Astrocyte (in vitro differentiated cells and primary cell): ENCODE measurements around the gene PNKP. TPM values are rescaled to one million over a fixed set of nuclear protein-coding genes. Genes with fewer than 3 reads are reported as not detected.

Experiments used
- DNase-seq: peaks from one replicate; pipeline ENCODE4 v3.0.0-alpha.2; 2010; ENCODE audit warnings: low read depth
- FAIRE-seq: peaks from 2 replicates; lab custom pipeline; 2011; peaks lifted over from hg19 to GRCh38; lab: Jason Lieb, UNC
- H2AFZ ChIP-seq: 2 replicates; pipeline ENCODE4 v1.6.0; 2012; ENCODE audit warnings: low read depth, low read length, inconsistent platforms
- H3K27ac ChIP-seq: 2 replicates; pipeline ENCODE4 v1.5.1; 2011; ENCODE audit warnings: low read depth, low read length, inconsistent platforms
- H3K27me3 ChIP-seq: 2 replicates; pipeline ENCODE4 v1.6.0; 2011; ENCODE audit warnings: low read length, inconsistent platforms; ENCODE audit not compliant: insufficient read depth
- H3K36me3 ChIP-seq: 2 replicates; pipeline ENCODE4 v1.5.1; 2011; ENCODE audit warnings: low read length, inconsistent platforms; ENCODE audit not compliant: insufficient read depth
- H3K4me1 ChIP-seq: 2 replicates; pipeline ENCODE4 v1.5.1; 2011; ENCODE audit warnings: low read length, inconsistent platforms; ENCODE audit not compliant: insufficient read depth
- H3K4me2 ChIP-seq: 2 replicates; pipeline ENCODE4 v1.6.0; 2012; ENCODE audit warnings: low read length, inconsistent platforms
- H3K4me3 ChIP-seq: 2 replicates; pipeline ENCODE4 v1.5.1; 2011; ENCODE audit warnings: low read depth, mild to moderate bottlenecking, low read length, inconsistent platforms; ENCODE audit not compliant: insufficient read depth
- H3K79me2 ChIP-seq: 2 replicates; pipeline ENCODE4 v1.6.0; 2012; ENCODE audit warnings: mild to moderate bottlenecking, low read length, inconsistent platforms; ENCODE audit not compliant: insufficient read depth
- H3K9ac ChIP-seq: 2 replicates; pipeline ENCODE4 v1.6.0; 2012; ENCODE audit warnings: mild to moderate bottlenecking, low read length, inconsistent platforms
- H3K9me3 ChIP-seq: 2 replicates; pipeline ENCODE4 v1.5.1; 2012; ENCODE audit warnings: low read depth, mild to moderate bottlenecking, low read length, inconsistent platforms; ENCODE audit not compliant: insufficient read depth
- H4K20me1 ChIP-seq: 2 replicates; pipeline ENCODE4 v1.6.0; 2012; ENCODE audit warnings: low read length, inconsistent platforms; ENCODE audit not compliant: insufficient read depth
- H3K27ac Mint-ChIP-seq: one replicate; pipeline ENCODE4 v1.8.0; 2021; ENCODE audit warnings: mild to moderate bottlenecking, mixed read lengths; ENCODE audit not compliant: unreplicated experiment
- H3K27me3 Mint-ChIP-seq: one replicate; pipeline ENCODE4 v1.8.0; 2021; ENCODE audit warnings: low read depth, mixed read lengths; ENCODE audit not compliant: unreplicated experiment
- H3K36me3 Mint-ChIP-seq: one replicate; pipeline ENCODE4 v1.8.0; 2021; ENCODE audit warnings: low read depth, mixed read lengths; ENCODE audit not compliant: unreplicated experiment
- H3K4me1 Mint-ChIP-seq: one replicate; pipeline ENCODE4 v1.8.0; 2021; ENCODE audit warnings: low read depth, mixed read lengths; ENCODE audit not compliant: unreplicated experiment
- H3K4me3 Mint-ChIP-seq: one replicate; pipeline ENCODE4 v1.8.0; 2021; ENCODE audit warnings: mild to moderate bottlenecking, moderate library complexity, mixed read lengths; ENCODE audit not compliant: unreplicated experiment
- H3K9me3 Mint-ChIP-seq: one replicate; pipeline ENCODE4 v1.8.0; 2021; ENCODE audit warnings: mild to moderate bottlenecking, mixed read lengths; ENCODE audit not compliant: unreplicated experiment
- EZH2 ChIP-seq: IDR thresholded peaks from 2 replicates; pipeline ENCODE4 v1.6.1; 2012; ENCODE audit warnings: mild to moderate bottlenecking, low read length, inconsistent platforms; ENCODE audit not compliant: insufficient read depth
- total RNA-seq: library from RNA; stranded (reverse); gene quantifications from 2 replicates; pipeline ENCODE4 v1.2.1, GENCODE V29; 2021
- TF ChIP-seq, protein P1 (sequence below): IDR thresholded peaks from 2 replicates; pipeline ENCODE4 v1.5.1; 2011; ENCODE audit warnings: low read depth, mild to moderate bottlenecking, inconsistent platforms, low read length, moderate library complexity; ENCODE audit not compliant: insufficient read depth

Gene PNKP
- total RNA-seq, 1 donor from 2014 or later, result 54.8 TPM

DNA sequence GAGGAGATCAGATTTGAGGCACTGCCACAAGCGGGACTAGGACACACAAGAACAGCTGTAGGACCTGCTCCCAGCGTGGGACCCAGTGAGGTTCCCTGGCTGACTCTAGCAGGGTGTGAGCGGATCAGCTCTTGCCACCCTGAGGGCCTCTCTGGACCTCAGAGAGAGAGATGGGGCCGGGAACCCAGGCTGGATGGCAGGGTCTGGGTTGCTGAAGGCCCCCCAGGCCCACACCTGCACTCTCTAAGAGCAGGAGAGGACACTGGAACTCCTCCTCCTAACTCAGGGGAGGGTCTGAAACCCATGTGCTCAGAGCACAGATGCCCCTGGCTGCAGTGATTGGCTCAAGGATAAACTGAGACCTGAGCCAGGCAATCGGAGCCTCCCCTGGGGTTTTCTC, 42.8 kb upstream of the PNKP start:
- H3K36me3 ChIP-seq, result peaks cover 14% of the 10 kb centered on the region
- H3K9me3 Mint-ChIP-seq, result no peaks in the 10 kb centered on the region
- H3K4me3 ChIP-seq, result no peak overlapping the region
- H3K27ac Mint-ChIP-seq, result no peak overlapping the region
- H2AFZ ChIP-seq, result no peak overlapping the region
- no peaks in the 10 kb centered on the region for H3K27me3 Mint-ChIP-seq
- no peak for DNase-seq
- no peaks in the 10 kb centered on the region for H3K27me3 ChIP-seq
- FAIRE-seq, result no peak
- no peaks in the 10 kb centered on the region for H3K9me3 ChIP-seq
- H3K36me3 Mint-ChIP-seq, result peaks cover 28% of the 10 kb centered on the region
- H3K4me1 ChIP-seq, result no peaks in the 10 kb centered on the region
- peaks cover 10% of the 10 kb centered on the region for H3K4me1 Mint-ChIP-seq
- H3K9ac ChIP-seq, result no peak overlapping the region
- H3K27ac ChIP-seq, result no peak overlapping the region
- H3K4me3 Mint-ChIP-seq, result no peak overlapping the region
- no peak overlapping the region for H3K4me2 ChIP-seq
- TF ChIP-seq, protein P1, sequence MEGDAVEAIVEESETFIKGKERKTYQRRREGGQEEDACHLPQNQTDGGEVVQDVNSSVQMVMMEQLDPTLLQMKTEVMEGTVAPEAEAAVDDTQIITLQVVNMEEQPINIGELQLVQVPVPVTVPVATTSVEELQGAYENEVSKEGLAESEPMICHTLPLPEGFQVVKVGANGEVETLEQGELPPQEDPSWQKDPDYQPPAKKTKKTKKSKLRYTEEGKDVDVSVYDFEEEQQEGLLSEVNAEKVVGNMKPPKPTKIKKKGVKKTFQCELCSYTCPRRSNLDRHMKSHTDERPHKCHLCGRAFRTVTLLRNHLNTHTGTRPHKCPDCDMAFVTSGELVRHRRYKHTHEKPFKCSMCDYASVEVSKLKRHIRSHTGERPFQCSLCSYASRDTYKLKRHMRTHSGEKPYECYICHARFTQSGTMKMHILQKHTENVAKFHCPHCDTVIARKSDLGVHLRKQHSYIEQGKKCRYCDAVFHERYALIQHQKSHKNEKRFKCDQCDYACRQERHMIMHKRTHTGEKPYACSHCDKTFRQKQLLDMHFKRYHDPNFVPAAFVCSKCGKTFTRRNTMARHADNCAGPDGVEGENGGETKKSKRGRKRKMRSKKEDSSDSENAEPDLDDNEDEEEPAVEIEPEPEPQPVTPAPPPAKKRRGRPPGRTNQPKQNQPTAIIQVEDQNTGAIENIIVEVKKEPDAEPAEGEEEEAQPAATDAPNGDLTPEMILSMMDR, result no peak
- no peak for TF ChIP-seq EZH2
- H4K20me1 ChIP-seq, result peaks cover 69% of the 10 kb centered on the region
- H3K79me2 ChIP-seq, result peaks cover 45% of the 10 kb centered on the region

DNA sequence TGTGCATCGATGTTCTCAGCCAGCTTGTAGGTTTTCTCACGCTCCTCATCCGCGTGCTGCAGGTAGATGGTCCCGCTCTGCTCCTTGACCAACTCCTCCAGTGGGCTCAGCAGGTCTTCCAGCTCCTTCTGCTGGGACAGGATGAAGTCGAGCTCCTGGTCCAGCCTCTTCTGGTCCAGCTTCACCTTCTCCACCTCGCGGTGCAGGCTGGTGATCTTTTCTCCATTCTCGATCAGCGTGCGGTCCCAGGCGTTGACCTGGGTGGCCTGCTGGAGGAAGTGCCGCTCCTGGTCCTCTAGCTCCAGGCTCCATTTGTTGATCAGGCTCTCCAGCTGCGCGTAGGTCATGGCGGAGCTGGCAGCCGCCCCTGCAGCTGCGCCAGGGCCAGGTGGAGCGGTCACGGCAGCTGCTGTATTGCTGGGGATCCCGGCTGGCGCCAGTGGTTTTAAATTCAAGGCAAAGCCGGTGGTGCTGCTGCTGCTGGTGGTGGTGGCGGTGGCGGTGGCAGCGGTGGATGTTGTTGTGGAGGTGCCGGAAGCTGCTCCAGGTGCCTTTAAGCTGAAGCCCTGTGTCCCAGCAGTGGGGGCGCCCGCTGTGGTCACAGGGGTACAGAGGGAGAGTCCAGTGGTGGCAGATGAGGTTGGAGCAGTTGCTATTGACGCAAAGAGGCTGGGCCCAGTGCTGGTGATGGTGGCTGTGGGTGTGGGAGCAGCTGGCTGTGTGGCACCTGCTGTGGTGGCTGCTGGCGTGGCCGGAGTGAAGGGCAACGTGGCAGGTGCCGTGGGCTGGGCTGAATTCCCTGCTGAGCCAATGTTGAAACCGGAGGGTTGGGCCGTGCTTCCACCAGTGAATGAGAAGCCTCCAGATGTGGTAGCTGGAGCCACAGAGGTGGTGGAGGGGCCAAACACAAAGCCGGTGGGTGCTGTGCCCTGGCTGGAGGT, 41.4 kb upstream of the PNKP start:
- no peaks in the 10 kb centered on the region for H3K9me3 Mint-ChIP-seq
- Histone ChIP-seq H3K27me3 (no peaks in the 10 kb centered on the region), H2AFZ (no peak overlapping the region), H3K27ac (no peak overlapping the region), H3K36me3 (peaks cover 8% of the 10 kb centered on the region), H3K79me2 (peaks cover 34% of the 10 kb centered on the region), H3K4me2 (no peak overlapping the region), H3K4me1 (no peaks in the 10 kb centered on the region), H3K9ac (no peak overlapping the region), H3K9me3 (no peaks in the 10 kb centered on the region), H4K20me1 (peaks cover 58% of the 10 kb centered on the region), H3K4me3 (no peak overlapping the region)
- H3K36me3 Mint-ChIP-seq, result peaks cover 20% of the 10 kb centered on the region
- TF ChIP-seq, protein P1, result no peak
- TF ChIP-seq EZH2, result no peak
- DNase-seq (no peak), FAIRE-seq (no peak)
- H3K4me1 Mint-ChIP-seq, result peaks cover 10% of the 10 kb centered on the region
- H3K27ac Mint-ChIP-seq, result no peak overlapping the region
- H3K27me3 Mint-ChIP-seq, result no peaks in the 10 kb centered on the region
- H3K4me3 Mint-ChIP-seq, result no peak overlapping the region
